Measurements from ENCODE around the gene C1orf115. TPM values are rescaled to one million over a fixed set of nuclear protein-coding genes. Genes with fewer than 3 reads are reported as not detected.
A peak's percentile ranks its signal among the peaks of the same experiment; 100 is the strongest.

Gene C1orf115
- total RNA-seq, 1 donor: 0.36 TPM

DNA sequence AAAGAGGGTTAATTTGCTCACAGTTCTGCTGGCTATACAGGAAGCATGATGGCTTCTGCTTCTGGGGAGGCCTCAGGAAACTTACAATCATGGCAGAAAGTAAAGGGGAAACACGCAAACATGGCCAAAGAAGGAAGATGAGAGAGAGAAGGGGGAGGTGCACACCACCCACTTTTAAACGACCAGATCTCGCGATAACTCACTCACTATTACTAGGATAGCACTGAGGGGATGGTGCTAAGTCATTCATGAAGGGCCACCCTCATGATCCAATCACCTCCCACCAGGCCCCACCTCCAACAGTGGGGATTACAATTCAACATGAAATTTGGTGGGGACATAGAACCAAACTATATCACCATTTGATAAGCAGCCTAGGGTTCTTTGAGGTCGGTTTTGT is 2.4 kb upstream of the C1orf115 start:
- Histone ChIP-seq H3K9me3 (ENCODE audit: low read depth, low read length) (no peaks in the 10 kb centered on the region), H3K27me3 (ENCODE audit: insufficient read depth, low read length) (peaks cover 23% of the 10 kb centered on the region), H3K79me2 (ENCODE audit: insufficient read depth, low read length) (no peaks in the 10 kb centered on the region), H2AFZ (ENCODE audit: low read length) (no peak overlapping the region), H3K36me3 (ENCODE audit: insufficient read depth, low read length) (no peaks in the 10 kb centered on the region), H3K4me1 (ENCODE audit: insufficient read depth, low read length) (peaks cover 5% of the 10 kb centered on the region), H3K4me3 (ENCODE audit: insufficient read depth, low read length) (no peak overlapping the region), H3K27ac (ENCODE audit: low read depth, low read length) (no peak overlapping the region), H4K20me1 (ENCODE audit: insufficient read depth, low read length) (no peaks in the 10 kb centered on the region), H3K4me2 (ENCODE audit: insufficient read depth, low read length) (no peak overlapping the region)
- DNase-seq (ENCODE audit: insufficient read length, low spot score, missing footprints): no peak
- TF ChIP-seq, protein P1, sequence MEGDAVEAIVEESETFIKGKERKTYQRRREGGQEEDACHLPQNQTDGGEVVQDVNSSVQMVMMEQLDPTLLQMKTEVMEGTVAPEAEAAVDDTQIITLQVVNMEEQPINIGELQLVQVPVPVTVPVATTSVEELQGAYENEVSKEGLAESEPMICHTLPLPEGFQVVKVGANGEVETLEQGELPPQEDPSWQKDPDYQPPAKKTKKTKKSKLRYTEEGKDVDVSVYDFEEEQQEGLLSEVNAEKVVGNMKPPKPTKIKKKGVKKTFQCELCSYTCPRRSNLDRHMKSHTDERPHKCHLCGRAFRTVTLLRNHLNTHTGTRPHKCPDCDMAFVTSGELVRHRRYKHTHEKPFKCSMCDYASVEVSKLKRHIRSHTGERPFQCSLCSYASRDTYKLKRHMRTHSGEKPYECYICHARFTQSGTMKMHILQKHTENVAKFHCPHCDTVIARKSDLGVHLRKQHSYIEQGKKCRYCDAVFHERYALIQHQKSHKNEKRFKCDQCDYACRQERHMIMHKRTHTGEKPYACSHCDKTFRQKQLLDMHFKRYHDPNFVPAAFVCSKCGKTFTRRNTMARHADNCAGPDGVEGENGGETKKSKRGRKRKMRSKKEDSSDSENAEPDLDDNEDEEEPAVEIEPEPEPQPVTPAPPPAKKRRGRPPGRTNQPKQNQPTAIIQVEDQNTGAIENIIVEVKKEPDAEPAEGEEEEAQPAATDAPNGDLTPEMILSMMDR (IDR thresholded peaks at IDR 0.05; ENCODE audit: extremely low read depth, low read depth, low read length): no peak

DNA sequence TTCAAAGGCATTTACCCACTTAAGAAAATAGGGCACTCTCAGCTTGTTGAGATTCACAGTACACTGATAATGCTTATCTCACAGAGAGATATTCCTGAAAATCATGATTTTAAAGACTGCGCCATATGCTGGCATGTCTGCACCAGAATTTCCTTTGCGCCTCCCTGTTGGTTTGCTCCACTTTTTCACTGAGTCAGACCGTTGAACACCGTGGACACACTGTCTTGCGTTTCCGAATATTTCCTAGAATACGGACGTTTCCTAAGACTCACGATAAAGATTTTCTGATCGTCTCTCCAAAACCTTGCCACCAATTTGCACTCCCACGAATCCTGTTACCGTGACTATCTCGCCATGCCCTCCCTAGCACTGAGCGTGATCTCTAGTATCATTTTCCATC is 497 bp upstream of the C1orf115 start:
- no peak for DNase-seq (ENCODE audit: insufficient read length, low spot score, missing footprints)
- Histone ChIP-seq H3K4me2 (ENCODE audit: insufficient read depth, low read length) (peak overlapping the region; percentile 87), H2AFZ (ENCODE audit: low read length) (peak overlapping the region; percentile 68), H3K27me3 (ENCODE audit: insufficient read depth, low read length) (peaks cover 29% of the 10 kb centered on the region), H3K27ac (ENCODE audit: low read depth, low read length) (no peak overlapping the region), H3K36me3 (ENCODE audit: insufficient read depth, low read length) (no peaks in the 10 kb centered on the region), H3K79me2 (ENCODE audit: insufficient read depth, low read length) (no peaks in the 10 kb centered on the region), H3K4me3 (ENCODE audit: insufficient read depth, low read length) (peak overlapping the region; percentile 71), H3K9me3 (ENCODE audit: low read depth, low read length) (no peaks in the 10 kb centered on the region), H3K4me1 (ENCODE audit: insufficient read depth, low read length) (peaks cover 5% of the 10 kb centered on the region), H4K20me1 (ENCODE audit: insufficient read depth, low read length) (no peaks in the 10 kb centered on the region)
- TF ChIP-seq, protein P1 (IDR thresholded peaks at IDR 0.05; ENCODE audit: extremely low read depth, low read depth, low read length): no peak

DNA sequence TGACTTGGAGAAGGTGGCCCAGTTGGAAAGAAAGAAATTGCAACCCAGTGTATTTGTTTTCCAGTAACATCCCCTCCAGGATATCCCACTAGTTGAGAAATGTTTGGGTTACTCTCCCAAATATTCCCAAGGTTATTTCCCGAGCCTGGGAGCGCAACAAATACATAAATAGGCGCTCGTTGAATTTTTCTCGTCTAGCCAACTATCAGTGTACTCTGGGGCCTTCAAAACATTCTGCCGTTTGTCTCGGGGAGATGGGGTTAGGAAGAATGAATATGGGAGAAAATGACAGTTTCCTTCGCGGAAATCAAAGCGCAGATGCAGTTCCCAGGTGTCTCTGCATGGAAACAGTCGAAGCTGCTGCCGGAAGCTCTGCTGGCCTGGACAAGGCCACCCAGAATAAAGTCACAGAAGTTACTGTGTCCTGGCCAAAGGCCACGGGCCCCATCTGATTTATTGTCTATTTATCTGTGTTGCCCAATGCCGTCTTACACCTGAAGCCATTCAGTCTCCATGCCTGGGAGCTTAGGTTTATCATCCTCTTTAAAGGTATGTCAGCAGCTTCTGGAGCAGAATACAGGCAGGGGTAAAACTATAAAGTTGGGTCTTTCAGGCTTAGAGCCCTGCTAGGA is 1.0 kb downstream of the C1orf115 start:
- no peaks in the 10 kb centered on the region for H3K36me3 ChIP-seq (ENCODE audit: insufficient read depth, low read length)
- H3K4me3 ChIP-seq (ENCODE audit: insufficient read depth, low read length): no peak overlapping the region
- no peaks in the 10 kb centered on the region for H3K79me2 ChIP-seq (ENCODE audit: insufficient read depth, low read length)
- no peak overlapping the region for H2AFZ ChIP-seq (ENCODE audit: low read length)
- no peak for DNase-seq (ENCODE audit: insufficient read length, low spot score, missing footprints)
- no peak overlapping the region for H3K4me2 ChIP-seq (ENCODE audit: insufficient read depth, low read length)
- H3K4me1 ChIP-seq (ENCODE audit: insufficient read depth, low read length): peaks cover 5% of the 10 kb centered on the region
- H3K27ac ChIP-seq (ENCODE audit: low read depth, low read length): no peak overlapping the region
- TF ChIP-seq, protein P1 (IDR thresholded peaks at IDR 0.05; ENCODE audit: extremely low read depth, low read depth, low read length): no peak
- no peaks in the 10 kb centered on the region for H4K20me1 ChIP-seq (ENCODE audit: insufficient read depth, low read length)
- H3K27me3 ChIP-seq (ENCODE audit: insufficient read depth, low read length): peaks cover 36% of the 10 kb centered on the region
- H3K9me3 ChIP-seq (ENCODE audit: low read depth, low read length): no peaks in the 10 kb centered on the region

DNA sequence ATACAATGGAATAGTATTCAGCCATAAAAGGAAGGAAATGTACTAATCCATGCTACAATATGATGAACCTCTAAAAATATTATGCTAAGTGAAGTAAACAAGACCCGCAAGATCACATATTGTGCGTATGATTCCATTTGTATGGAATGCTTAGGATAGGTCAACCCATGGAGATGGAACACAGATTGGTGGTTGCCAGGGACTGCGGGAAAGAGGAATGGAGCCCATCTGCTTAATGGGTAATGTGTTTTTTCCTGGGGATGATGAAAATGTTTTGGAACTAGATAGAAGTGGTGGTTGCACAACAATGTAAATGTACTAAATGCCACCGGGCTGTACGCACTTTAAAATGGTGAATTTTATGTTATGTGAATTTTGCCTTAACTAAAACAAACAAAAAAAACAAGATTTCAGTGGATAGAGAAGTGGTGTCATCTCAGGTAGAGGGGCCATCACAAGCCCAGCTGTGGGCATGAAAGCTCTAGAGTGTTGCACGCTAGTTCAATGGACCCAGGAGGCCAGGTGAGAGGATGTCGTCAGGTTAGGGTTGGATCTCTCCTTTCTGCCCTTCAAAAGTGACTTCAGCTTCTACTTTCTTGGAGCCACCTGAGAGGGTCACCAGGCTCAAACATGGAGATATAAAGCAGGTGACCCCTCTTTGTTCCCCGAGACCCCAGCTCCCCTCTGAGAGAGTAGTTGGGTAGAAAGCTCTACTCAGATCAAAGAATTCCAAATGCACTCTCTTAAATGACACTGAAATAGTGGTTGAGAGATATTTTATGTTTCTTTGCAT is 2.5 kb downstream of the C1orf115 start:
- Histone ChIP-seq H2AFZ (ENCODE audit: low read length) (no peak overlapping the region), H3K79me2 (ENCODE audit: insufficient read depth, low read length) (no peaks in the 10 kb centered on the region), H3K4me3 (ENCODE audit: insufficient read depth, low read length) (no peak overlapping the region), H3K36me3 (ENCODE audit: insufficient read depth, low read length) (no peaks in the 10 kb centered on the region), H3K9me3 (ENCODE audit: low read depth, low read length) (no peaks in the 10 kb centered on the region), H3K4me1 (ENCODE audit: insufficient read depth, low read length) (peaks cover 5% of the 10 kb centered on the region), H4K20me1 (ENCODE audit: insufficient read depth, low read length) (no peaks in the 10 kb centered on the region), H3K27me3 (ENCODE audit: insufficient read depth, low read length) (peaks cover 36% of the 10 kb centered on the region), H3K27ac (ENCODE audit: low read depth, low read length) (no peak overlapping the region), H3K4me2 (ENCODE audit: insufficient read depth, low read length) (no peak overlapping the region)
- TF ChIP-seq, protein P1 (IDR thresholded peaks at IDR 0.05; ENCODE audit: extremely low read depth, low read depth, low read length): no peak
- DNase-seq (ENCODE audit: insufficient read length, low spot score, missing footprints): no peak

Data from osteoblast (primary cell).